SHP77 (cell line): Measurements from ENCODE around the gene NMD3.
"Not testable (repeated sequence)": the region's sequence is repeated elsewhere in the genome, so short reads cannot be mapped to it uniquely, and the experiment has no call there.

ENCODE experiments used
- DNase-seq, 2 experiments: peaks; one replicate each; lab custom pipeline; 2025; lab: John Stamatoyannopoulos, UW

NMD3 gene

GRCh38 chr3:161275919-161276318, 54.8 kb downstream of the NMD3 start:
- DNase-seq, result peak in 1 of 2 experiments; percentile 10

- not testable (repeated sequence) for DNase-seq
These were observed 61.3 kb downstream of the NMD3 start for GRCh38 chr3:161282387-161282786.

DNA sequence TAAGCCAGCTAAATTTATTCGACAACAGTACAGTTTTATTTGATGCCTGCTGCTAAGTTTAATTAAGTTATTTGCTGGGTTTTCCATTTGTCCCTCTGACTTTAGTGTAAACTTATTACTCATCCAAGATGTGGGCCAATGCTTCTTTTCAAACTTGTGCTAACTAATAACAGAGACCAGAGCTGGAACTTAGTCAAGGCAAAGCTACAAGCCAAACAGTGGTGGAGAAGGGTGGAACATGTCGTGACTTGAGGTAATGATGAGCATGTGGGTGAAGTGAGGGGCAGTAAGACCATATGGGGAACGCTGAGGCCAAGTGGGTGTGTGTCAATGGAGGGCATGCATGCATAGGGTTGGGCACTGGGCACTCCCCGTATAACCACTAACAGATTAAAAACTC, 63.9 kb downstream of the NMD3 start:
- no peak for DNase-seq

GRCh38 chr3:161289174-161289573, 68.1 kb downstream of the NMD3 start:
- no peak for DNase-seq

DNA sequence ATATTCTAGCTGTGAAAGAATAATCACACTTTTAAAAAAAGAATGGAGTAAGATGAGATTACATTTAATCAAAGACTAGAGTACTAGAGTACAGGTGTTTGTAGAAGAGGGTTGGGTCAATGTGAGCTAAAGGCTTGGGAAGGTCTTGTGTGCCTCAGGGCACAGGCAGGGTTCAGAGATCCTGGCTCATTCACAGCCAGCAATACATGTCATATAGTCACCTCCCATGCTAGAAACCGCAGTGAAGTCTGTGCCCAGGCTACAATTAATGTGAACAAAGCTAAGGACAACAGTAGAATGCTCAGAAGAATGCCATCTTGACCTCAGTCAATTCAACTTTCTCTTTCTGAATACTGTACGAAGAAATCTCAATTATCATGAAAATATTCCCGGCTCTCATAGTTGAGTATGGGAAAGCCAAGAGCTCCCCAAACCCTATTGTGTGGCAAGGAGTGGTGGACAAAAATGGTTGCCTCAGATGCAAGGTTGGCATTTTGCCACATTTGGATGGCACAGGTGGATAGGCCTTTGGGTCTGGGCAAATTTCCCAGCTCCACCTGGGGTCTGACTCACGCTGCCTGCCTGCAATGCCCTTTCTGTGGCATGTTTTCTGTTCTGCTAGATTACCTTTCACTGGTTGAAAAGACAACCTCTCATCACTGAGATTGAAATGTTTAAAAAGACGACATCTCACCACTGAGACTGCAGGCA, 70.2 kb downstream of the NMD3 start:
- peak; percentile 13 to 32 for DNase-seq

- no peak for DNase-seq
These were observed 72.3 kb downstream of the NMD3 start for GRCh38 chr3:161293381-161293780.

GRCh38 chr3:161295325-161295724, 74.2 kb downstream of the NMD3 start:
- no peak for DNase-seq

GRCh38 chr3:161296814-161297213, 75.7 kb downstream of the NMD3 start:
- DNase-seq, result no peak
